ENCODE results near the gene RAB8B.
"Not testable (repeated sequence)": the region's sequence is repeated elsewhere in the genome, so short reads cannot be mapped to it uniquely, and the experiment has no call there.

The RAB8B gene

DNA sequence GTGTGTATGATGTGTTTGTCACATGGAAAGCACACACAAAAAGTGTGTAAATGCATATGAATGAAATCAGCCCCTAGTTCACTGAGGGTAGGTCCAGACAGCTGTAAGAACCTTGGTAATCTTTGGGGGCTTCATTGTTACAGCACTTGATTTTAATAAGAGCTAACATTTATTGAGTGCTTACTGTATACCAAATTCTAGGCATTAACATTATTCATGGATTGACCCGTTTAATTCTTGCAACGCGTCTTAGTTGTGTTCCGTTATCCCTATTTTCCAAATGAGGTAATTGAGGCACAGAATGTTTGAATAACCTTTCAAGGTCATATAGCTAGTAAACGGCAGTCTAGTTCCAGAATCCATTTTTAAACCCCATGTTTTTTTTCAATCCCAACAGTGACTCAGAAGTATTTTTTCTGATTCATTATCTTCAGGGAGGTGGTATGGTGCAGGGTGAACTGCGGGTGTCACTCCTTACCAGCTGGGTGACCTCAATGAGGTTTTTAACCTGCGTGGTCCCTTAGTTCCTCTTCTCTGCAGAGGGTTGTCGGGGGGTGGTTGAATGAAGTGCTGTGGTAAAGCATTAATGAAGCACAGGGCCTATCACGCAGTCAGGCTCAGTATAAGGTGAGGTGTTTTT, 14.2 kb downstream of the RAB8B start:
- DNase-seq (ENCODE audit: low read depth in 3 of 3, low spot score in 1 of 3): no peak

DNA sequence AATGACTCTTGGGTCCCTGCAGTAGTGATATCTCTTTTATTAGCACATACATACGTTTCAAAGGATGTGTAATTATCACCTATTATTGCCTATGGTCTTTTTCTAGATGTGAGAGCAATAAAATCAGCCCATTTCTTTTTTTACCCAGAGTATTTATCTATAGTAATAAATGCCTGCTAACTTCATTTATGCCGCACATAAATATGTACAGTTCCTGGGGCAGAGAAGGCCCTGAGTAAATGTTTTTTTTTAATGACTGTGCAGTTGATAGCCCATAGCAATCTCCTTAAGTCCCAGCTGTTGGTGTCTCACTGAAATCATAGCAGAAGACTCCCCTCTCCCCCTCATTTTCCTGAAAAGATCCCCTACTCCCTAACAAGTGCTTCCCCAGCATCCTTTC, 16.7 kb downstream of the RAB8B start:
- DNase-seq (ENCODE audit: low read depth in 3 of 3, low spot score in 1 of 3): no peak

DNA sequence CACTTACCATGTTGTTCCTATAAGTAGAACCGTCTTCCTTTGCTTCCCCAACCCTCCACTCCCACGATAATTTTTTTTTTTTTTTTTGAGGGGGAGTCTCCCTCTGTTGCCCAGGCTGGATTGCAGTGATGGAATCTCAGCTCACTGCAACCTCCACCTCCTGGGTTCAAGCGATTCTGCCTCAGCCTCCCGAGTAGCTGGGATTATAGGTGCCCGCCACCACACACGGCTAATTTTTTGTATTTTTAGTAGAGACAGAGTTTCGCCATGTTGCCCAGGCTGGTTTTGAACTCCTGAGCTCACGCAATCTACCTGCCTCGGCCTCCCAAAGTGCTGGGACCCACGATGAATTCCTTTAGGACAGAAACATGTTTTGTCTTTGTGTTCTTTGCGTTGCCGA, 19.4 kb downstream of the RAB8B start:
- not testable (repeated sequence) for DNase-seq (ENCODE audit: low read depth in 3 of 3, low spot score in 1 of 3)

DNA sequence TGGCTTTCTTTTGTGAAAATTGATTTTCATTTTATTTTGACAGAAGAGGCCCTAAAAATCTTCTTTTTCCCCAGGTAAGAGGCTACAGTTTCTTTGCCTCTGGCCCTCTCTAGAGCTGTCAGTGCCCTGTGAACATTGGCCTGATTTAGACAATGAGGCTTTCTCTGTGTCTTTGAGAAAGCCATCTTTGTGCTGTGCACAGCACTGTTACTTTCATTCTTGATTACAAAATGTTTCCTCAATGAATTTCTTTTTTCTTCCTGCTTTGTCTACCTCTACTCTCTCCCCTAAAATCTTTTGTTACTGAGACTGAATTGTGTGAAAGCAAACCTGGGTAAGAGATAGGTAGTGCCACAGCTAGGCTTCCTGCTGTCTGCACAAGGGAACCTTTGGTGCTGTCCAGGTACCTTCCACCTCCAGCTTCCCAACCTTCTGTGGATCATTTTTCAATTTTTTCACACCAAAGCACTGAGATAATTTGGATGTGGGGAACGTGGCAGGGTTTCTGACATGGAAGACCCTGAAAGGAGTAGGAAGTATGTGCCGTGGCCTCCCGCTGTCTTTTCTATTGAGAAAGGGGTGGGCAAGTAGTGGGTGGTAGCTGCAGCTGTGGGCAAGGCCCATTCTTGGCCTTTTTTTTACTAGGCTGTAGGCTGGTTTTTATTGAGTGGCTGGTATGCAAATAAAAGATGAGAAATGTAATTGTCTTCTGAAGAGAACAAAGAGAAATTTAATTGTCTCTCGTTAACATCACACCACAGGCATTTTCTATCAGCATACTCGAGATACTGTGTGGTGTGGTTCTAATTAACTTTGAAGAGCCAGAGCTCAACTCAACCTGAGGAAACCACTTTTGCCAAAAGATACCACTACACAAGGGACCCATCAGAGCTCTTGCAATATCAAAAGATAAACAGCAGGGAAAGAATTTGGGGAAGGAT, 21.0 kb downstream of the RAB8B start:
- no peak for DNase-seq (ENCODE audit: low read depth in 3 of 3, low spot score in 1 of 3)

DNA sequence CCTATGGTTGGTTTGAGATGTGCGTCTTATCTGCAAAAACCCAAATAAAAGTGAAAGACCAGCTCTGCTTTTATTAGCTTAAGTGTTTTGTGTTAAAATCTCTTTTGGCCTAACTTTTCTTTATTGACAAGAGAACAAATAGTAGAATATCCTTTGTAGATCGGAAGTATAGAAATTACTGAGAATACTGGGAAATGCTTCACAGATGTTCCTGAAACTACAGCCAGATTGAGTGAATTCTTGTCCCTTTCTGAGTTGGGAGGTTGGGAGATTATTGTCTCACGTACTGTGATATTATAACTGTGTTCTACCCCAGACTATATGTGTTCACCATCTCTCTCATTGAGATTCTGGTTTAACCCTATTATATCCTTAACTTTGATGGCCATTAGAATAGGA, 21.7 kb downstream of the RAB8B start:
- DNase-seq (ENCODE audit: low read depth in 3 of 3, low spot score in 1 of 3): no peak

DNA sequence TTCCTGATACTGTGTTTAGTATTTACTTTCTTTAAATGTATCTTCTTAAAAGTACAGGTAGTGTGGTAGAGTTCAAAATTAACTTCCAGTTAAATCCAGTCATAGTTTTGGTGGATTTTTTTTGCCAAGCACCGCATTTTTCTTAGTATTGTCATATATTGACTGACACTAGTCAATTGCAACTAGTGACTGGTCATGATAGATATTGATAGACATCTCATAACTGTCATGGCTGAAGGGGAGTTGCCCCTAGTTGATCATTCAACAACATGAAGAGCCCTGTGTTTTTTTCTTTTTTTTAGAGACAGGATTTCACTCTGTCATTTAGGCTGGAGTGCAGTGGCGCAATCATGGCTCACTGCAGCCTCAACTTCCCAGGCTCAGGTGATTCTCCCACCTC, 22.1 kb downstream of the RAB8B start:
- no peak for DNase-seq (ENCODE audit: low read depth in 3 of 3, low spot score in 1 of 3)

DNA sequence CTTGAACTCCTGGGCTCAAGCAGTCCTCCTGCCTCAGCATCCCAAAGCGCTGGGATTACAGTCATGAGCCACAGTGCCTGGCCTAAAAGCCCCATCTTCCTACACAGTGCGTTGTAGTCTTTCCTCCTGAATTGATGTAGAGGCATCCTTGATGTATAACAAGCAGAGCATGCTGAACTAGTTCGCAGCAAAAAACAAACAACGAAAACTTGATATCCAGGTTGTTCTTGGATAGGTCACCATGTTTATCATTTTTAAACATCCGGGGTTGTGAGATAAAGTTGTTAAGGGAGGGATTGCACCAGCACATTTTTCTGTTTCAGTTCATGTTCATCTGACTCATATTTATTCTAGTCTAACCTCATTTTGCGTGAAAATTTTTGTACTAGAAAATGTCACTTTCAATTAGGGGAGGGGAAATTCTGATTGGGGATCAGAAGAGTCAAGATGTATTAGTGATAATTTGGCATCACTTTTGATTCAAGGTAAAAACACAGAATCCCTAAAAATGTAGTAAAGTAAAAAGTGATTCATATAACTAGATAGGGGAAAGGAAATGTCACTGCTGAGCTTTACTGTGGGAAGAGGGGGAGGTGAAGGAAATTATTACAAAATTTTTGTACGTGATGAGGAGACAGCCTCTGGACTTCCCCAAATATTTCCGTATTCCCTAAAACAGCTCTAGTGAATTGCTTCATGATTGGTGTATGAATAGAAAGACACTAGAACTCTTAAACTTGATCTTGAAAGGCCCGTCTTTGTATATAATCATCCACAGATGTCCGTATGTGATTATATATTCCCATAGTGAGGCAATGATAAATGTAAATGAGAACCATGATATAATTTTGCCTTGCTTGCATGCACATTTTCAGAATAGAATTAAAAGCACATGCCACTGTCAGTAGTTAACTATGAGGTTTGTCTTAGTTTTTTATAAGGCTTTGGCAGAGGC, 22.9 kb downstream of the RAB8B start:
- DNase-seq (ENCODE audit: low read depth in 3 of 3, low spot score in 1 of 3): no peak

DNA sequence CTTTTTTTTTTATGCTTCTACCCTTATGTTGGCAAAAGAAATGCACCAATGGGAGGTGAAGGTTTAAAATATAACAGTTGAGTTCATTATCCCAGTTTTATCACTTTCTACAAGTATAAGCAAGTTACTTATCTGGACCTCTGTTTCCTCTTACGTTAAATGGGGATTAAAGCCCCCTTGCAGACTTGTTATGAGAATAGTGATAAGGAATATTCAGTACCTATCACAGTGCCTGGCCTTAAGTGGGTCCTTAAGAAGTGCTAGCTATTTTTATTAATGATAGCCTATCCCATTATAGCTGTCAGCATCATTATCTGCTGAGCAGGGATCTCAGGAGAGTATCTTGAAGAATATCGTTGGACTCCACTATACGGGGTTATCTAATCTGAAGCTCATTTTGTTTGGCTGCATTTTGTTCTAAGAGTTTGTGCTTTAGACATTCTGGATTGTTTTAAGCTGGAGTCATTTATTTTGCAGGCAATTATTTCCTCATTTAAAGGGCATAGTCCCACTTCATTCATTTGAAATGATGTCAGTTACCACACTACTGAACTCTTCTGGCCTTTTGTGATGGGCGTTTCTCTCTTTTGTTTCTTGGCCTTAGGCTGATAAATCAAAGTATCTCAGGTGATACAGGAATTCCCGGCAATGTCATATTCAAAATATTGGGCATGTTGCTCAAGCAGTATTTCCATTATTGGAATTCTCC, 28.8 kb downstream of the RAB8B start:
- DNase-seq (ENCODE audit: low read depth in 3 of 3, low spot score in 1 of 3): no peak

DNA sequence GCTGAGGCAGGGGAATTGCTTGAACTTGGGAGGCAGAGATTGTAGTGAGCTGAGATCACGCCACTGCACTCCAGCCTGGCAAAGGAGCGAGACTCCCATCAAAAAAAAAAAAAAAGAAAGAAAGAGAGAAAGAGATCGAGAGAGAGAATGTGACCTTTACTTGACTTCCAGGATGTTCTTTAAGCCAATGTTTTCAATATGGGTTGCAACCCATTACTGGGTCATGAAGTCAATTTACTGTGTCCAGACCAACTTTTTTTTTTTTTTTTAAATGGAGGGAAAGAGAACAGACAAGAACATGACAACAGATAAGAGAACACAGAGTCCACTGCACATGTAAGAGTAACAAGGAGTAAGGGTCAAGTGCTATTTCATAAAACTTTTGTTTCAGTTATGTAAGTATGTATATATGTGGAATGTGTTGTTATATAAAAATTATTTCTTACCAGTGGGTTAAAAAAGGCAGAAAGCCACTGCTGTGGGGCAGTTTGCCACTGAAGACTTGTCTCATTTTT, 29.8 kb downstream of the RAB8B start:
- DNase-seq (ENCODE audit: low read depth in 3 of 3, low spot score in 1 of 3): no peak

DNA sequence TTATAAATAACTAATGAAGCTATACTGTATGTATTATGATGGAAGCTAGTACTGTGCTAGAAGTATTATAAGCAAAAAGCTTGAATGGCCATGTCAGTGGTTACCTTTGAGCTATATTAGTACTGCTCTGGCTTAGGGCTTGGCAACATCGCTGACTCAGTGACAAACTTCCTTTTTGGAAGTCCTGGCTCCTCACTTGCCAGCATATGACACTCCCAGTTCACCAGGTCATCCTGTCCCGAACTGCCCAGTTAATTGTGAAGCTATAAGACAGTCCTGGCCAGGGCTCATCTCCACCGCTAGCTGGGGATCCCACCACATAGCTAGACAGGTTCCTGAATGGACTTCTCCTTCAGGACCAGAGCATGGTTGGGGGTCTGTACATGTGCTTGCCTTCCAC, 31.9 kb downstream of the RAB8B start:
- DNase-seq (ENCODE audit: low read depth in 3 of 3, low spot score in 1 of 3): no peak

DNA sequence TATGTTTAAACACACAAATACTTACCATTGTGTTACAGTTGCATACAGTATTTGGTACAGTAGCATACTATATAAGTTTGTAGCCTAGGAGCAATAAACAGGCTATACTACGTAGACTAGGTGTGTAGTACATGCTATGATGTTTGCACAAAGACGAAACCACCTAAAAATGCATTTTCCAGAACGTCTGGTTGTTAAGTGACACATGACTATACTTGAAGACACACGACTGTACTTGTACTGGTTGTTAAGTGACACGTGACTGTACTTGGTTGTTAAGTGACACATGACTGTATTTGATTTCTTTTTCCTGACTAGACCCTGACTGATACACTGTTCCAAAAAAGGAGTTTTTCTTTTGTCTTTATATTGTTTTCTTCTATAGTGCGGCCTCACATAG, 34.1 kb downstream of the RAB8B start:
- no peak for DNase-seq (ENCODE audit: low read depth in 3 of 3, low spot score in 1 of 3)

DNA sequence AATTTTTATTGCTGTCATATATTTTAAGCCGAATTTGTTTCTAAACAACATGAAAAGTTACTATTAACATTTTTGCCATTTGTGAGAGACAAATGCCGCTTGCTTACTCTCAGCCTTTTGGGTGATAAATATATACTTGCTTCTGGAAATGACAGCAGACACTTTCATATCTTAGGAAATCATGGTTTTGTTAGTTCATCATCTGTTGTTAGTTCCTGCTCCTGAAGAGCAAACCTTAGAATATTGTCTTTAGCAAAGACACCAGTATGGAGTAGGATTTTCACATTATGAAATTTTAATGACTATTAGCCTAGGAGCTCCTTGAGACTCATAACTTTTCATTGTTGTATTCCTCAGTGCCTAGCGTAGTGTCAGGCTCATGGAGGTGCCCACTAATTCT, 36.0 kb downstream of the RAB8B start:
- no peak for DNase-seq (ENCODE audit: low read depth in 3 of 3, low spot score in 1 of 3)

DNA sequence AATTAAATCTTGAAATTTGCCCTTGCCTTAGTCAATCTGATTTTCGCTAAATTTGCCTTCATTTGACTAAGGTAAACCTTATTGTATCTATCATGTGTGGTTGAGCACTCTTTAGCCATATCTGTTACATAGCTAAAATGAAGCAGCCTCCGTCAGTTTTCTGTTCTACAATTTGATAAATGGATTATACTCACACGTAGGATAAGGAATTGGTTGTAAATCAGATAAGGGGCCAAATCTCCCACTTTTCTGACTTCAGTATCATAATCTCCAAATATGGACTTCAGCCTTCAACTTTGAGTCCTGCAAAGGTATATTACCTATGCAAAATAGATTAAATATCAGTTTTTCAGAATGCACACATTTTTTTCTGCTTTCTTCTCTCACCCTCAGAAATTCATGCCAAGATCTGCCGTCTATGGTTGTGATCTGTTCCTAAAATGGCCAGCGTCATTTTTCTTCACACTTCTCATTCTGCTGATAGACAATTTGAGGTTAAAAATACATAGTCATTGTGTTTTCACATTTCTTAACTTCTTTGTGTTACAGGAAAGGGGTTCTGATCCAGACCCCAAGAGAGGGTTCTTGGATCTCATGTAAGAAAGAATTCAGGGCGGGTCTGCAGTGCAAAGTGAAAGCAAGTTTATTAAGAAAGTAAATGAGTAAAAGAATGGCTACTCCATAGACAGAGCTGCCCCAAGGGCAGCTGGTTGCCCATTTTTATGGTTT, 36.9 kb downstream of the RAB8B start:
- no peak for DNase-seq (ENCODE audit: low read depth in 3 of 3, low spot score in 1 of 3)

DNA sequence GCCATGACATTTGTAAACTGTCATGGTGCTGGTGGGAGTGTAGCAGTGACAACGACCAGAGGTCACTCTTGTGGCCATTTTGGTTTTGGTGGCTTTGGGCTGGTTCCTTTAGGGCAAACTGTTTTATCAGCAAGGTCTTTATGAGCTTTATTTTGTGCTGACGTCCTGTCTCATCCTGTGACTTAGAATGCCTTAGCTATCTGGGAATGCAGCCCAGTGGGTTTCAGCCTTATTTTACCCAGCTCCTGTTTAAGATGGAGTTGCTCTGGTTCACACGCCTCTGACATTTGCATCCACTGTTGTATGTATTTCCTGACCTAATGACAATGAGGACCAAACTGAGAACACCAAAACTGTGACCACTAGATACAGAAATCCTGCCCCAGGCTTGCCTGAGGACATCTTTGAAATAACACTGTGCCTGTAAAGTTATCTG, 37.6 kb downstream of the RAB8B start:
- DNase-seq (ENCODE audit: low read depth in 3 of 3, low spot score in 1 of 3): no peak

DNA sequence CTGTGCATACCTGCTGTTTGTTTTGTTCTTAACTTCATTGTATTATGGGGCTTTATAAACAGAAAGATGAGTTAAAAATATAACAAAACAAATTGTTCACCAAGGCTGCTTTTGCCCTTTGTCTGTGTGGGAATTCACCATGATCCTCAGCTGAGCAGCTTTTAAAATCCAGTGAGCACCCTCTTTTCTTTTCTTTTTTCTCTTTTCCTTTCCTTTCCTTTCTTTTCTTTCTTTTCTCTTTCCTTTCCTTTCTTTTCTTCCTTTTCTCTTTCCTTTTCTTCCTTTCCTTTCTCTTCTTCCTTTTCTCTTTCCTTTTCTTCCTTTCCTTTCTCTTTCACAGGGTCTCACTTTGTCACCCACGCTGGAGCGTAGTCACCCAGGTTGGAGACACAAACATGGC, 38.3 kb downstream of the RAB8B start:
- no peak for DNase-seq (ENCODE audit: low read depth in 3 of 3, low spot score in 1 of 3)

DNA sequence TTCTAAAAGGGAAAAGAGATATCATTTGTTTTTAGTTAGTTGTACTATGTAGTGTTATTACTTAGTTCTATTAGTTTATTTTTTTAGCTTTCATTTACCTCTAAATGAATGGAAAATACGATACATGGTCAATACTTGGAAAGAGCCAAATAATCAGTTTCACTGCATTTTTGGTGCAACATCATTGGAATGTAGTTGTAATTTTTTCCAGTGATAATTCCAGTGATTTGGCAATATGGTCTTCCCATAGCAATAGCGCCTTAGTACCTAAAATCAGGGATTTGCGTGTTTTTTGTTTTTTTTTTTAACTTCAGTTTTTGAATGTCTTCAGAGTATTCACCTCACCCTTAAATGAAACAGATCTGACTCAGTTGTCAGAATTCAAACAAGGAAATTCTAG, 41.8 kb downstream of the RAB8B start:
- DNase-seq (ENCODE audit: low read depth in 3 of 3, low spot score in 1 of 3): no peak

DNA sequence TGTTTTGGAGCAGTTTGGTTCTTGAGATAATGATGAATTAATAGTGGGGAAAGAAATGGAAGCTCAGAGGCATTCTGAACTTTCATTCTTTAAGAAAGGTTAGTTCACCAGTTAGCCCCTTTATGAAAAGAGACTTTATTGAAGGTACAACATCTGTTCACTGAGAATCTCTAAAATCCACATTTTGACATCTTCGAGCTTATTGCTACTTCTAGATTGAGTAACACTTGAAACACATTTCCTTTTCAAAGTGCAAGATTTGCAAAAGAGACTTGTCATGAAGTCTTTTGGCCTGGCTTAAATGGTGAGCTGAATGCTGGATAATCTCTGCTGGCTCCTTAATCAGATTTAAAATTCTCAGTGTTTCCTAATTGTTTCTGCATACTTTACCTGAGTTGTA, 42.3 kb downstream of the RAB8B start:
- DNase-seq (ENCODE audit: low read depth in 3 of 3, low spot score in 1 of 3): no peak

DNA sequence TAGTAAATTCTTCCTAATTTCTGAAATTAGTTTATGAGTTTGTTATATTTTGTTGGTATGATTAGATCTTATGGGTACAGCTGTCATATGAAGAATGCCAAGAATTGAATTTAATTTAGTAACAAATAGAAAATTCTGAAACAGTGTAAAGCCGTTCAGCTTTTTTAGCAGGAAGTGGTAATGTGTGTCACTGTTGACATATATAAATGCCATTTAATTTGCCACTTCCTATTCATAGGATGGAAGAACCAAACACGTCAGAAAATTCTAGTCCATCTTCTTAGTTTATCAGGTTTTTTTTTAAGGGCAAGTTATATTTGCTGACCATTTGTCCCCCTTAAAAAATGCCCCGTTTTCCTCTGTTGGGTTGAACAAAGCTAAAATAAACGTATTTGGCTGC, 43.0 kb downstream of the RAB8B start:
- no peak for DNase-seq (ENCODE audit: low read depth in 3 of 3, low spot score in 1 of 3)

DNA sequence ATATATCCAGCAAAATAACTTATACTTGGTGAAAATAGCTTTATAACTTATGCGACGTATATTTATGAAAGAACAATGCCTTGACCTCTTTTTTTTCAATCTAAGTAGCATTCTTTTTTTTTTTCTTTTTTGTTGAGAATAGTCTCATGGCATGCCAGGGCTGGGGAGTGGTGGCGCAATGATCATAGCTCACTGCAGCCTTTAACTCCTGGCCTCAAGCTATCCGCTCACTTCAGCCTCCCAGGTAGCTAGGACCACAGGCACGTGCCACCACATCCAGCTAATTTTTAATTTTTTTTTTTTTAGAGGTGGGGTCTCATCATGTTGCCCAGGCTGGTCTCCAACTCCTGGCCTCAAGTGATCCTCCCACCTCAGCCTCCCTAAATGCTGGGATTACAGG, 43.5 kb downstream of the RAB8B start:
- no peak for DNase-seq (ENCODE audit: low read depth in 3 of 3, low spot score in 1 of 3)

Data from stimulated activated CD4-positive, alpha-beta T cell treated with anti-CD3 and anti-CD28 coated beads, TNF-alpha, amount 100 ng/mL, for 1 hour (primary cell).